GM12878 (cell line): Measurements from ENCODE around the gene TMSB4X. TPM values are rescaled to one million over a fixed set of nuclear protein-coding genes. Genes with fewer than 3 reads are reported as not detected.

Source experiments
- BRCA1 ChIP-seq: IDR thresholded peaks from 2 replicates; pipeline ENCODE4 v1.6.1; 2011; ENCODE audit warnings: low read depth, low read length, improper control_type of control experiment
- CHD4 ChIP-seq: fragments of 200-600 bp; sonication (generic); IDR thresholded peaks from 2 replicates; pipeline ENCODE4 v1.6.1; 2016; ENCODE audit warnings: mild to moderate bottlenecking
- IKZF2 ChIP-seq, 2 experiments: fragments of 450-650 bp; IDR thresholded peaks; 2 replicates each; pipeline ENCODE4 v1.6.1; 2017; ENCODE audit warnings: mild to moderate bottlenecking in 2 of 2, moderate library complexity in 2 of 2
- IRF4 ChIP-seq: IDR thresholded peaks from 2 replicates; pipeline ENCODE4 v1.6.1; 2011; ENCODE audit warnings: low read depth, low read length
- MEF2B ChIP-seq: fragments of 450-650 bp; IDR thresholded peaks from 2 replicates; pipeline ENCODE4 v1.6.1; 2018; ENCODE audit warnings: mild to moderate bottlenecking, moderate library complexity; ENCODE audit not compliant: partially characterized antibody, poor library complexity, severe bottlenecking
- POLR2AphosphoS2 ChIP-seq: IDR thresholded peaks from 2 replicates; pipeline ENCODE4 v1.6.1; 2011; ENCODE audit warnings: low read depth, mild to moderate bottlenecking, low read length, improper control_type of control experiment, moderate library complexity
- RELA ChIP-seq: fragments of 450-650 bp; IDR thresholded peaks from 2 replicates; pipeline ENCODE4 v1.8.0; 2014; ENCODE audit warnings: borderline replicate concordance; ENCODE audit not compliant: partially characterized antibody
- SRF ChIP-seq, 2 experiments: IDR thresholded peaks; 2 replicates each; pipeline ENCODE4 v1.6.1; 2011; ENCODE audit warnings: low read depth in 2 of 2, low read length in 2 of 2, mild to moderate bottlenecking in 1 of 2, moderate library complexity in 1 of 2
- TAF1 ChIP-seq: IDR thresholded peaks from 2 replicates; pipeline ENCODE4 v1.6.1; 2011; ENCODE audit warnings: mild to moderate bottlenecking, low read depth, low read length, borderline replicate concordance
- TBL1XR1 ChIP-seq: IDR thresholded peaks from 2 replicates; pipeline ENCODE4 v1.6.1; 2012; ENCODE audit warnings: low read depth, low read length, improper control_type of control experiment
- ZNF217 ChIP-seq: fragments of 450-650 bp; IDR thresholded peaks from 2 replicates; pipeline ENCODE4 v1.6.1; 2017; ENCODE audit warnings: antibody characterized with exemption, mild to moderate bottlenecking
- polyA plus RNA-seq, 11 experiments: library from polyadenylated mRNA; depleted of rRNA in 4 of 11; unstranded in 6 of 11; stranded (reverse) in 5 of 11; fragments of >200 nt; fragmentation: Nextera tagmentation in 4 of 11; fragmentation: Illumina TruSeq in 1 of 11; extraction: Ambion mirVana in 4 of 11; extraction: Trizol in 1 of 11; gene quantifications; 1 replicate in 1 of 11; 2 replicates in 10 of 11; pipeline versions ENCODE4 v1.2.1 to v1.2.3, GENCODE V29; 2011 to 2016; ENCODE audit warnings: inconsistent platforms in 2 of 11, missing spikeins in 2 of 11, low read depth in 1 of 11
- total RNA-seq, 4 experiments: library from RNA; depleted of rRNA in 3 of 4; stranded (reverse); fragments of >200 nt in 3 of 4; fragmentation: Illumina TruSeq in 1 of 4; extraction: Trizol in 1 of 4; gene quantifications; 2 replicates each; pipeline versions ENCODE4 v1.2.1 to v1.2.3, GENCODE V29; 2013 to 2021
- TF ChIP-seq, protein P1 (sequence below): IDR thresholded peaks from 2 replicates; pipeline ENCODE4 v1.6.1; 2012; ENCODE audit warnings: low read length, inconsistent platforms
- TF ChIP-seq, protein P2 (sequence below): fragments of 450-650 bp; IDR thresholded peaks from 2 replicates; pipeline ENCODE4 v1.6.1; 2017; ENCODE audit warnings: low read depth, mild to moderate bottlenecking, moderate library complexity
- TF ChIP-seq, protein P3 (sequence below): fragments of 450-650 bp; IDR thresholded peaks from 2 replicates; pipeline ENCODE4 v1.6.1; 2017; ENCODE audit warnings: antibody characterized with exemption, mild to moderate bottlenecking, moderate library complexity
- TF ChIP-seq, protein P4 (sequence below): fragments of 450-650 bp; IDR thresholded peaks from 2 replicates; pipeline ENCODE4 v1.6.1; 2017; ENCODE audit warnings: mild to moderate bottlenecking, low read depth, inconsistent platforms; ENCODE audit not compliant: poor library complexity, severe bottlenecking
- TF ChIP-seq, protein P5 (sequence below): fragments of 450-650 bp; IDR thresholded peaks from 2 replicates; pipeline ENCODE4 v1.6.1; 2018; ENCODE audit warnings: borderline replicate concordance, mild to moderate bottlenecking; ENCODE audit not compliant: partially characterized antibody
- TF ChIP-seq, protein P6 (sequence below): IDR thresholded peaks from 2 replicates; pipeline ENCODE4 v1.6.1; 2012; ENCODE audit warnings: low read depth, low read length, improper control_type of control experiment

TMSB4X gene
- total and polyA plus RNA-seq, 10 of the 15 experiments (the other 5 are each of a cell fraction or from before 2014, with no cell fraction given) = 13,924 to 37,234 (median 23,705) TPM

DNA sequence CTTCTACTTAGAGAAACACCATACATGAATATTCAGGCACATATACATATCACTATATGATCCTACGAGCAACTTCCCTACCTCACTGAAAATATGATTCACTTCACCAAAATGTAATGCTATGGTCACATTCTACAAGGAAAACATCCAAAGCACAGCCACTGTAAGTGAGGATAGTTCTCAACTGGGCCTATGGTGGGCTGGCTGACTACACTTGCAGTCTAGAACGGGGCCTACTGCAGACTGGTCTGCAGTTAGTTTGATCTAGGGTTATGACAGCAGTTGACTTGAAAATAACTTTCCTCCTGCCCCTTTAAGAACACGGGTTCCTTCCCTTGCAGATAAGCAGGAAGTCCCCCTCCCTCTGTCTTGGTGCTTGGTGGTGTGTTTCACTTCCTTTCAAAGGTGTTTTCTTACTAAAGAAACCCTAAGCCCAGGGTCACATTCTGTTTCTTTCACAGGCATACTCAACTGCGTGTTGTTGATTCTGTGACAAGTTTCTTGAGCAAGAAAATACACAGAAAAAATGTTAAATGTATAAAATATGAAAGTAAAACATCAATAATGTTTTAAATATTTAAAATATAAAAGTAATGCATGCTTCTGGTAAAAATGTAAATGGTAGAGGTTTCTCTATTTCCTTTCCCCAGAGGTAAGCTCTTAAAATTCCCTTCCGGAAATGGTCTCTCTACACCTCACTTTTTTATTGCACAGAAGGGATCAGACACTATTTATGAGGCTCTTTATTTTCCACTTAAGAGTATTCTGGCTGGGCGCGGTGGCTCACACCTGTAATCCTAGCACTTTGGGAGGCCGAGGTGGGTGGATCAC lies 18.0 kb upstream of the TMSB4X start (continued):
- TF ChIP-seq MEF2B = peak; percentile 14
- TF ChIP-seq TBL1XR1 = peak; percentile 95
- TF ChIP-seq, protein P1, sequence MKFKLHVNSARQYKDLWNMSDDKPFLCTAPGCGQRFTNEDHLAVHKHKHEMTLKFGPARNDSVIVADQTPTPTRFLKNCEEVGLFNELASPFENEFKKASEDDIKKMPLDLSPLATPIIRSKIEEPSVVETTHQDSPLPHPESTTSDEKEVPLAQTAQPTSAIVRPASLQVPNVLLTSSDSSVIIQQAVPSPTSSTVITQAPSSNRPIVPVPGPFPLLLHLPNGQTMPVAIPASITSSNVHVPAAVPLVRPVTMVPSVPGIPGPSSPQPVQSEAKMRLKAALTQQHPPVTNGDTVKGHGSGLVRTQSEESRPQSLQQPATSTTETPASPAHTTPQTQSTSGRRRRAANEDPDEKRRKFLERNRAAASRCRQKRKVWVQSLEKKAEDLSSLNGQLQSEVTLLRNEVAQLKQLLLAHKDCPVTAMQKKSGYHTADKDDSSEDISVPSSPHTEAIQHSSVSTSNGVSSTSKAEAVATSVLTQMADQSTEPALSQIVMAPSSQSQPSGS = no peak
- TF ChIP-seq, protein P2, sequence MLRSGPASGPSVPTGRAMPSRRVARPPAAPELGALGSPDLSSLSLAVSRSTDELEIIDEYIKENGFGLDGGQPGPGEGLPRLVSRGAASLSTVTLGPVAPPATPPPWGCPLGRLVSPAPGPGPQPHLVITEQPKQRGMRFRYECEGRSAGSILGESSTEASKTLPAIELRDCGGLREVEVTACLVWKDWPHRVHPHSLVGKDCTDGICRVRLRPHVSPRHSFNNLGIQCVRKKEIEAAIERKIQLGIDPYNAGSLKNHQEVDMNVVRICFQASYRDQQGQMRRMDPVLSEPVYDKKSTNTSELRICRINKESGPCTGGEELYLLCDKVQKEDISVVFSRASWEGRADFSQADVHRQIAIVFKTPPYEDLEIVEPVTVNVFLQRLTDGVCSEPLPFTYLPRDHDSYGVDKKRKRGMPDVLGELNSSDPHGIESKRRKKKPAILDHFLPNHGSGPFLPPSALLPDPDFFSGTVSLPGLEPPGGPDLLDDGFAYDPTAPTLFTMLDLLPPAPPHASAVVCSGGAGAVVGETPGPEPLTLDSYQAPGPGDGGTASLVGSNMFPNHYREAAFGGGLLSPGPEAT = peak; percentile 74
- no peak for TF ChIP-seq CHD4
- no peak for TF ChIP-seq POLR2AphosphoS2
- TF ChIP-seq ZNF217 = no peak
- TF ChIP-seq, protein P3, sequence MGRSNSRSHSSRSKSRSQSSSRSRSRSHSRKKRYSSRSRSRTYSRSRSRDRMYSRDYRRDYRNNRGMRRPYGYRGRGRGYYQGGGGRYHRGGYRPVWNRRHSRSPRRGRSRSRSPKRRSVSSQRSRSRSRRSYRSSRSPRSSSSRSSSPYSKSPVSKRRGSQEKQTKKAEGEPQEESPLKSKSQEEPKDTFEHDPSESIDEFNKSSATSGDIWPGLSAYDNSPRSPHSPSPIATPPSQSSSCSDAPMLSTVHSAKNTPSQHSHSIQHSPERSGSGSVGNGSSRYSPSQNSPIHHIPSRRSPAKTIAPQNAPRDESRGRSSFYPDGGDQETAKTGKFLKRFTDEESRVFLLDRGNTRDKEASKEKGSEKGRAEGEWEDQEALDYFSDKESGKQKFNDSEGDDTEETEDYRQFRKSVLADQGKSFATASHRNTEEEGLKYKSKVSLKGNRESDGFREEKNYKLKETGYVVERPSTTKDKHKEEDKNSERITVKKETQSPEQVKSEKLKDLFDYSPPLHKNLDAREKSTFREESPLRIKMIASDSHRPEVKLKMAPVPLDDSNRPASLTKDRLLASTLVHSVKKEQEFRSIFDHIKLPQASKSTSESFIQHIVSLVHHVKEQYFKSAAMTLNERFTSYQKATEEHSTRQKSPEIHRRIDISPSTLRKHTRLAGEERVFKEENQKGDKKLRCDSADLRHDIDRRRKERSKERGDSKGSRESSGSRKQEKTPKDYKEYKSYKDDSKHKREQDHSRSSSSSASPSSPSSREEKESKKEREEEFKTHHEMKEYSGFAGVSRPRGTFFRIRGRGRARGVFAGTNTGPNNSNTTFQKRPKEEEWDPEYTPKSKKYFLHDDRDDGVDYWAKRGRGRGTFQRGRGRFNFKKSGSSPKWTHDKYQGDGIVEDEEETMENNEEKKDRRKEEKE = no peak
- TF ChIP-seq IKZF2 (IDR thresholded peaks at IDR 0.05) = peak; percentile 38 to 48; a peak in 3 of 4 replicates
- TF ChIP-seq, protein P4, sequence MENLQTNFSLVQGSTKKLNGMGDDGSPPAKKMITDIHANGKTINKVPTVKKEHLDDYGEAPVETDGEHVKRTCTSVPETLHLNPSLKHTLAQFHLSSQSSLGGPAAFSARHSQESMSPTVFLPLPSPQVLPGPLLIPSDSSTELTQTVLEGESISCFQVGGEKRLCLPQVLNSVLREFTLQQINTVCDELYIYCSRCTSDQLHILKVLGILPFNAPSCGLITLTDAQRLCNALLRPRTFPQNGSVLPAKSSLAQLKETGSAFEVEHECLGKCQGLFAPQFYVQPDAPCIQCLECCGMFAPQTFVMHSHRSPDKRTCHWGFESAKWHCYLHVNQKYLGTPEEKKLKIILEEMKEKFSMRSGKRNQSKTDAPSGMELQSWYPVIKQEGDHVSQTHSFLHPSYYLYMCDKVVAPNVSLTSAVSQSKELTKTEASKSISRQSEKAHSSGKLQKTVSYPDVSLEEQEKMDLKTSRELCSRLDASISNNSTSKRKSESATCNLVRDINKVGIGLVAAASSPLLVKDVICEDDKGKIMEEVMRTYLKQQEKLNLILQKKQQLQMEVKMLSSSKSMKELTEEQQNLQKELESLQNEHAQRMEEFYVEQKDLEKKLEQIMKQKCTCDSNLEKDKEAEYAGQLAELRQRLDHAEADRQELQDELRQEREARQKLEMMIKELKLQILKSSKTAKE = peak; percentile 80
- TF ChIP-seq, protein P5, sequence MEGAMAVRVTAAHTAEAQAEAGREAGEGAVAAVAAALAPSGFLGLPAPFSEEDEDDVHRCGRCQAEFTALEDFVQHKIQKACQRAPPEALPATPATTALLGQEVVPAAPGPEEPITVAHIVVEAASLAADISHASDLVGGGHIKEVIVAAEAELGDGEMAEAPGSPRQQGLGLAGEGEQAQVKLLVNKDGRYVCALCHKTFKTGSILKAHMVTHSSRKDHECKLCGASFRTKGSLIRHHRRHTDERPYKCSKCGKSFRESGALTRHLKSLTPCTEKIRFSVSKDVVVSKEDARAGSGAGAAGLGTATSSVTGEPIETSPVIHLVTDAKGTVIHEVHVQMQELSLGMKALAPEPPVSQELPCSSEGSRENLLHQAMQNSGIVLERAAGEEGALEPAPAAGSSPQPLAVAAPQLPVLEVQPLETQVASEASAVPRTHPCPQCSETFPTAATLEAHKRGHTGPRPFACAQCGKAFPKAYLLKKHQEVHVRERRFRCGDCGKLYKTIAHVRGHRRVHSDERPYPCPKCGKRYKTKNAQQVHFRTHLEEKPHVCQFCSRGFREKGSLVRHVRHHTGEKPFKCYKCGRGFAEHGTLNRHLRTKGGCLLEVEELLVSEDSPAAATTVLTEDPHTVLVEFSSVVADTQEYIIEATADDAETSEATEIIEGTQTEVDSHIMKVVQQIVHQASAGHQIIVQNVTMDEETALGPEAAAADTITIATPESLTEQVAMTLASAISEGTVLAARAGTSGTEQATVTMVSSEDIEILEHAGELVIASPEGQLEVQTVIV = peak; percentile 65
- TF ChIP-seq, protein P6, sequence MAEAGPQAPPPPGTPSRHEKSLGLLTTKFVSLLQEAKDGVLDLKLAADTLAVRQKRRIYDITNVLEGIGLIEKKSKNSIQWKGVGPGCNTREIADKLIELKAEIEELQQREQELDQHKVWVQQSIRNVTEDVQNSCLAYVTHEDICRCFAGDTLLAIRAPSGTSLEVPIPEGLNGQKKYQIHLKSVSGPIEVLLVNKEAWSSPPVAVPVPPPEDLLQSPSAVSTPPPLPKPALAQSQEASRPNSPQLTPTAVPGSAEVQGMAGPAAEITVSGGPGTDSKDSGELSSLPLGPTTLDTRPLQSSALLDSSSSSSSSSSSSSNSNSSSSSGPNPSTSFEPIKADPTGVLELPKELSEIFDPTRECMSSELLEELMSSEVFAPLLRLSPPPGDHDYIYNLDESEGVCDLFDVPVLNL = no peak
- peak; percentile 75; the same call in 1 of the 2 replicates for TF ChIP-seq TAF1
- TF ChIP-seq SRF (IDR thresholded peaks at IDR 0.05; ENCODE audit: low read depth in 2 of 2, low read length in 2 of 2) = no peak; a peak in 1 of 4 replicates
- peak; percentile 89 for TF ChIP-seq IRF4
- peak; percentile 83 for TF ChIP-seq RELA
- TF ChIP-seq BRCA1 = no peak
